Cardiac muscle cell (in vitro differentiated cells and primary cell): ENCODE results near the gene ANKRD11. TPM values are rescaled to one million over a fixed set of nuclear protein-coding genes. Genes with fewer than 3 reads are reported as not detected.

Experiments
- DNase-seq, 2 donors: peaks; one replicate each; pipeline versions ENCODE4 v3.0.0 to v3.0.0-alpha.2; 2010 to 2017; ENCODE audit warnings: low read depth in 1 of 2, low spot score in 1 of 2
- H3K27ac ChIP-seq: fragments of 200-600 bp; sonication (generic); 2 replicates; pipeline ENCODE4 v1.5.1; 2016
- H3K27me3 ChIP-seq: fragments of 200-600 bp; sonication (generic); 2 replicates; pipeline ENCODE4 v1.6.0; 2016; ENCODE audit warnings: control low read depth
- H3K36me3 ChIP-seq: fragments of 200-600 bp; sonication (generic); 2 replicates; pipeline ENCODE4 v1.5.1; 2016; ENCODE audit warnings: control low read depth
- H3K4me1 ChIP-seq: fragments of 200-600 bp; sonication (generic); 2 replicates; pipeline ENCODE4 v1.8.1; 2017; ENCODE audit warnings: low read depth, mild to moderate bottlenecking, mixed run types
- H3K4me3 ChIP-seq: fragments of 200-600 bp; sonication (generic); 2 replicates; pipeline ENCODE4 v1.5.1; 2016; ENCODE audit warnings: mild to moderate bottlenecking
- H3K9me3 ChIP-seq: fragments of 200-600 bp; sonication (generic); 2 replicates; pipeline ENCODE4 v1.5.1; 2017; ENCODE audit warnings: low read depth, mild to moderate bottlenecking, control low read depth
- polyA plus RNA-seq: library from polyadenylated mRNA; unstranded; fragments of >200 nt; fragmentation: Nextera tagmentation; extraction: Ambion mirVana; gene quantifications from 2 replicates; pipeline ENCODE4 v1.2.1, GENCODE V29; 2016
- total RNA-seq: library from RNA; depleted of rRNA; stranded (reverse); fragments of >200 nt; gene quantifications from 2 replicates; pipeline ENCODE4 v1.2.3, GENCODE V29; 2016
- TF ChIP-seq, protein P1 (sequence below): IDR thresholded peaks from 2 replicates; pipeline ENCODE4 v1.5.1; 2012; ENCODE audit warnings: low read depth, mild to moderate bottlenecking, low read length

The ANKRD11 gene
- total and polyA plus RNA-seq, 2 experiments from 2014 or later = 111 to 131 TPM

GRCh38 chr16:89374393-89374960, 115.9 kb downstream of the ANKRD11 start:
- TF ChIP-seq, protein P1, sequence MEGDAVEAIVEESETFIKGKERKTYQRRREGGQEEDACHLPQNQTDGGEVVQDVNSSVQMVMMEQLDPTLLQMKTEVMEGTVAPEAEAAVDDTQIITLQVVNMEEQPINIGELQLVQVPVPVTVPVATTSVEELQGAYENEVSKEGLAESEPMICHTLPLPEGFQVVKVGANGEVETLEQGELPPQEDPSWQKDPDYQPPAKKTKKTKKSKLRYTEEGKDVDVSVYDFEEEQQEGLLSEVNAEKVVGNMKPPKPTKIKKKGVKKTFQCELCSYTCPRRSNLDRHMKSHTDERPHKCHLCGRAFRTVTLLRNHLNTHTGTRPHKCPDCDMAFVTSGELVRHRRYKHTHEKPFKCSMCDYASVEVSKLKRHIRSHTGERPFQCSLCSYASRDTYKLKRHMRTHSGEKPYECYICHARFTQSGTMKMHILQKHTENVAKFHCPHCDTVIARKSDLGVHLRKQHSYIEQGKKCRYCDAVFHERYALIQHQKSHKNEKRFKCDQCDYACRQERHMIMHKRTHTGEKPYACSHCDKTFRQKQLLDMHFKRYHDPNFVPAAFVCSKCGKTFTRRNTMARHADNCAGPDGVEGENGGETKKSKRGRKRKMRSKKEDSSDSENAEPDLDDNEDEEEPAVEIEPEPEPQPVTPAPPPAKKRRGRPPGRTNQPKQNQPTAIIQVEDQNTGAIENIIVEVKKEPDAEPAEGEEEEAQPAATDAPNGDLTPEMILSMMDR = no peak
- peak overlapping the region; percentile 53 for H3K27ac ChIP-seq
- no peaks in the 10 kb centered on the region for H3K9me3 ChIP-seq
- peaks cover 35% of the 10 kb centered on the region for H3K4me1 ChIP-seq
- H3K4me3 ChIP-seq = no peak overlapping the region
- H3K27me3 ChIP-seq = no peaks in the 10 kb centered on the region
- peak in 1 of 2 donors; percentile 57 for DNase-seq
- H3K36me3 ChIP-seq = no peaks in the 10 kb centered on the region

DNA sequence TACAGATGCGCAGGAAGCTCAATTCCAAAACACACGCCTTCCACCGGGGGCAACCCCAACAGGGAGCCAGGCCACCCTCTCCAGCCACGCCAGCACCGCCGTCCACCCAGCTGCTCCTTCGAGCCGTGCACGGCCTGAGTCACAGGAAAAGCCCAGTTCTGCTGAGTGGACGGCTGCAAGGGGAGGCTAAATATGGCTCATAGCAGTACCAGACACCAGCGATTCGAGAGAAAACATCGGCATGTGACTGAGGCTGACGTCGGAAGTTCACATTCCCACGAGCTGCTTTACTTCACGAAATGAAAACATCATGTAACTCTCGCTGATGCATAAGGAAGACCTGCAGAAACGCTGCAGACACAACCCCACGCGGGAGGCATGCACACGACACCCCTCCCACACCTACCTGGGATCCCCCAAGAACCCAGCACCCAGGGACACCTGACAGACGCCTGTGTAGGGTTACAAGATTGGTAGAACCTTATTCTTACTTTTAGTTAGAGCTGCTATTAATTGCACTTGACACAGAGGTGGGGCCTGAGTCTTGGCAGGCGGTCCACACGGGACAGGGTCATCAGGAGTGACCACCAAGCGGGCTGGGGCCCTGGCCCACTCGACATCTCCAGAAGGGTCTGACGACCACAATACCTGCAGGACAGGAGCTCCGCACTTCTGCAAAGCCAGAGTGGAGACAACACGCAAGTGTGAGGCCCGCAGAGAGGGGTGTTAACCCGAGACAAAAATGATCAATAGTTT, 116.8 kb downstream of the ANKRD11 start:
- DNase-seq = peak in 1 of 2 donors; percentile 44

GRCh38 chr16:89371968-89372634, 118.3 kb downstream of the ANKRD11 start:
- Histone ChIP-seq H3K27ac (no peak overlapping the region), H3K4me3 (no peak overlapping the region), H3K36me3 (no peaks in the 10 kb centered on the region), H3K27me3 (no peaks in the 10 kb centered on the region), H3K4me1 (peaks cover 26% of the 10 kb centered on the region), H3K9me3 (no peaks in the 10 kb centered on the region)
- TF ChIP-seq, protein P1 = no peak
- DNase-seq = no peak

More for the DNA sequence above, 116.8 kb downstream of the ANKRD11 start:
- Histone ChIP-seq H3K36me3 (no peaks in the 10 kb centered on the region), H3K4me1 (peaks cover 27% of the 10 kb centered on the region), H3K4me3 (no peak overlapping the region), H3K27ac (peak overlapping the region; percentile 41), H3K9me3 (no peaks in the 10 kb centered on the region), H3K27me3 (no peaks in the 10 kb centered on the region)
- TF ChIP-seq, protein P1 = no peak

- no peaks in the 10 kb centered on the region for H3K9me3 ChIP-seq
- peaks cover 20% of the 10 kb centered on the region for H3K4me1 ChIP-seq
- H3K27ac ChIP-seq = no peak overlapping the region
- TF ChIP-seq, protein P1 = no peak
- no peak for DNase-seq
- no peaks in the 10 kb centered on the region for H3K27me3 ChIP-seq
- no peaks in the 10 kb centered on the region for H3K36me3 ChIP-seq
- H3K4me3 ChIP-seq = no peak overlapping the region
Observed at GRCh38 chr16:89371386-89371785, 119.0 kb downstream of the ANKRD11 start.

GRCh38 chr16:89370601-89371000, 119.8 kb downstream of the ANKRD11 start:
- H3K4me1 ChIP-seq = peaks cover 20% of the 10 kb centered on the region
- TF ChIP-seq, protein P1 = no peak
- no peaks in the 10 kb centered on the region for H3K9me3 ChIP-seq
- no peaks in the 10 kb centered on the region for H3K36me3 ChIP-seq
- H3K27ac ChIP-seq = no peak overlapping the region
- no peak for DNase-seq
- no peaks in the 10 kb centered on the region for H3K27me3 ChIP-seq
- no peak overlapping the region for H3K4me3 ChIP-seq
